OCI-LY3 (cell line): ENCODE measurements around the gene ZNF267.

Experiments used
- CTCF ChIP-seq: fragments of 200-600, 300-600 bp; sonication (generic); IDR thresholded peaks from 2 replicates; pipeline ENCODE4 v1.5.1; 2014; ENCODE audit warnings: antibody characterized with exemption, low read length, low read depth
- EZH2phosphoT487 ChIP-seq: fragments of 200-600 bp; shearing (Covaris generic); IDR thresholded peaks from 2 replicates; pipeline ENCODE4 v1.6.1; 2018; ENCODE audit warnings: antibody characterized with exemption, mixed run types, low read depth

DNA sequence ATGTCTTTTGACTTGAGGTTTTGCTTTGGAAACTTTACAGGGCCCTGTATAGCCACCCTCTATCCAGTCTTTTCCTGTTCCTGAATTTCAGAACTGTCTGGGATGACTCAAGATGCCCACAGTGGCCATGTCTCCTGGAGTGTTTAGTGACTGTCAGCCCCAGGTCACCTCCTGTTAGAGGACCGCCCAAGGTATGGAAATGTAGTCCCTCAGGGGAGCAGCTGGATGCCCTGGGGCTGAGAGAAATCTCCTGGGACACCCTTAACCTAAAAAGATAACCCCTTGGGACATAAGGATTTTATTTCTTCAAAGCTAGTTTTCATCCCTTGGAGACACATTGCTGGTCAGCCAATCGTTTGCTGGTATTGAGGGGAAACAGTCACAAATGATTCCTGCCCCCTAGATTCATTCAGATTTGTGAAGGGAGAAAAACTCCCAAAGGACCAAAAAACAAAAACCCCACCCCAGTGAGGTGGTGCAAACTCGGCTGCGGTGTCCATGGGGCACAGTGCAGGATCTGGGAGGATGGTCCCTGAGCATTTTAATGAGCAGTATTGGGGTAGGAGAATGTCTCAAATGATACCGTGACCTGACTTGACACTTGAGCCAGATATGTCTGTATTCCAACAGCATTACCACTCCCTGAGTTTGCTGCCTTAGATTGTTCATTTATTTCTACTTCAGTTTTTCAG is 1.7 kb downstream of the ZNF267 start:
- TF ChIP-seq CTCF, result no peak
- TF ChIP-seq EZH2phosphoT487, result no peak
